Measurements from ENCODE around the gene DUT.

- no peak for TF ChIP-seq EZH2phosphoT487 (IDR thresholded peaks at IDR 0.05; ENCODE audit: borderline replicate concordance, low read depth, low read length)
- peak; percentile 77 for TF ChIP-seq CTCF (conservative IDR thresholded peaks at IDR 0.05; ENCODE audit: low read length)
Observed at GRCh38 chr15:48336940-48337339, 5.7 kb downstream of the DUT start.
